ENCODE measurements around the gene MEP1B.

- no peak for TF ChIP-seq POLR2A (IDR thresholded peaks at IDR 0.05; ENCODE audit: low read length)
- TF ChIP-seq GATA1 (IDR thresholded peaks at IDR 0.05; ENCODE audit: low read depth, low read length): no peak
Observed at GRCh38 chr18:32160547-32160946, 29.3 kb upstream of the MEP1B start.

All from erythroblast (primary cell).